Measurements from ENCODE around the gene COL5A1.

GRCh38 chr9:134605351-134605965, 36.1 kb upstream of the COL5A1 start:
- TF ChIP-seq CTCF (IDR thresholded peaks at IDR 0.05) (no peak), POLR2A (IDR thresholded peaks at IDR 0.05) (no peak)

Measured in esophagus squamous epithelium (tissue), 4 donors.